HepG2 (cell line): ENCODE data around the gene ACSBG1. TPM values are rescaled to one million over a fixed set of nuclear protein-coding genes. Genes with fewer than 3 reads are reported as not detected.

ENCODE experiments used
- ATAC-seq: fragments of 200-7000 bp; cut with Tn5 transposase; 3 replicates; pipeline ENCODE4 v1.9.1; 2020; ENCODE audit warnings: mild to moderate bottlenecking, moderate library complexity
- BruUV-seq: library from RNA; stranded (reverse); fragments of 400-500 nt; replicated peaks from 2 replicates; lab custom pipeline; 2021; lab: Mats Ljungman, UMichigan
- CTCF ChIA-PET: fragments of 300-600 bp; formaldehyde crosslinking; extraction: SDS; loops from one replicate; lab custom pipeline; 2021; ENCODE audit warnings: low total read pairs, inconsistent platforms, low intra/inter-chr PET ratio; lab: Yijun Ruan, JAX
- POLR2A ChIA-PET: fragments of 350-600 bp; sonication (Branson Sonifier 250); formaldehyde crosslinking; loops from one replicate; lab custom pipeline; 2020; ENCODE audit warnings: antibody characterized with exemption, inconsistent platforms; lab: Yijun Ruan, JAX
- DNase-seq: peaks from one replicate; pipeline ENCODE4 v3.0.0-alpha.2; 2015; ENCODE audit warnings: low spot score
- FAIRE-seq: peaks from 3 replicates; lab custom pipeline; 2011; peaks lifted over from hg19 to GRCh38; lab: Jason Lieb, UNC
- H2AFZ ChIP-seq: one replicate; pipeline ENCODE4 v1.6.1; 2011; ENCODE audit warnings: low read length, inconsistent platforms
- H3K27ac ChIP-seq: fragments of 300-600 bp; 3 replicates; pipeline ENCODE4 v1.8.0; 2011; ENCODE audit warnings: mixed run types, mild to moderate bottlenecking, mixed read lengths, low read length, inconsistent platforms; ENCODE audit not compliant: insufficient read depth; ENCODE audit errors: extremely low read length
- H3K27me3 ChIP-seq, 2 experiments: fragments of 200-600 bp in 1 of 2; 2 replicates in 1 of 2; 3 replicates in 1 of 2; pipeline versions ENCODE4 v1.6.0 to v1.8.0; 2011; ENCODE audit warnings: low read length in 2 of 2, mild to moderate bottlenecking in 2 of 2, moderate library complexity in 2 of 2, inconsistent platforms in 1 of 2; ENCODE audit not compliant: insufficient read depth in 2 of 2, control insufficient read depth in 1 of 2
- H3K36me3 ChIP-seq, 2 experiments: fragments of 200-600 bp in 1 of 2; replicated peaks in 1 of 2; 2 replicates in 1 of 2; 3 replicates in 1 of 2; pipeline versions ENCODE4 v1.5.1 to v1.8.0; 2011; ENCODE audit warnings: low read length in 2 of 2, inconsistent platforms in 1 of 2; ENCODE audit not compliant: insufficient read depth in 2 of 2, control insufficient read depth in 1 of 2
- H3K4me1 ChIP-seq: 2 replicates; pipeline ENCODE4 v1.5.1; 2012; ENCODE audit warnings: low read length, inconsistent platforms; ENCODE audit not compliant: insufficient read depth
- H3K4me2 ChIP-seq: 2 replicates; pipeline ENCODE4 v1.6.0; 2011; ENCODE audit warnings: low read depth, low read length, inconsistent platforms
- H3K4me3 ChIP-seq, 3 experiments: fragments of 200-600 bp in 1 of 3; sonication (generic), shearing (Covaris generic) in 1 of 3; replicated peaks in 1 of 3; 2 replicates each; pipeline ENCODE4 v1.5.1; 2011 to 2016; ENCODE audit warnings: low read length in 3 of 3, inconsistent platforms in 2 of 3, low read depth in 2 of 3, mild to moderate bottlenecking in 2 of 3, control low read depth in 1 of 3, mixed read lengths in 1 of 3; ENCODE audit not compliant: insufficient read depth in 1 of 3
- H3K79me2 ChIP-seq: one replicate; pipeline ENCODE4 v1.6.1; 2011; ENCODE audit warnings: low read length, inconsistent platforms; ENCODE audit not compliant: insufficient read depth
- H3K9ac ChIP-seq: 2 replicates; pipeline ENCODE4 v1.6.0; 2011; ENCODE audit warnings: mild to moderate bottlenecking, low read depth, low read length, inconsistent platforms; ENCODE audit not compliant: insufficient read depth
- H3K9me3 ChIP-seq: 2 replicates; pipeline ENCODE4 v1.5.1; 2012; ENCODE audit warnings: mild to moderate bottlenecking, low read length
- H4K20me1 ChIP-seq: 2 replicates; pipeline ENCODE4 v1.6.0; 2011; ENCODE audit warnings: inconsistent platforms, mild to moderate bottlenecking, low read length, moderate library complexity; ENCODE audit not compliant: insufficient read depth
- AGO2 ChIP-seq: fragments of 200-400 bp; formaldehyde crosslinking; optimal IDR thresholded peaks from 2 replicates; pipeline ENCODE3; 2017; ENCODE audit warnings: mild to moderate bottlenecking, low read depth, low read length, moderate library complexity
- KDM6A ChIP-seq: IDR thresholded peaks from 2 replicates; pipeline ENCODE4 v1.6.1; 2016; ENCODE audit warnings: low read depth
- NFIB ChIP-seq: sonication (generic); formaldehyde crosslinking; IDR thresholded peaks from 2 replicates; pipeline ENCODE4 v1.9.0; 2021; ENCODE audit warnings: missing genetic modification reagents, mild to moderate bottlenecking, borderline replicate concordance
- SMAD1 ChIP-seq: sonication (generic); formaldehyde crosslinking; IDR thresholded peaks from 2 replicates; pipeline ENCODE4 v1.4.0; 2020; ENCODE audit warnings: missing genetic modification reagents, low read depth, mild to moderate bottlenecking, borderline replicate concordance
- ZNF232 ChIP-seq: sonication (generic); formaldehyde crosslinking; IDR thresholded peaks from 2 replicates; pipeline ENCODE4 v1.4.0; 2020; ENCODE audit warnings: missing genetic modification reagents, borderline replicate concordance
- ZNF501 ChIP-seq: sonication (generic); formaldehyde crosslinking; IDR thresholded peaks from 2 replicates; pipeline ENCODE4 v1.5.1; 2020; ENCODE audit warnings: mild to moderate bottlenecking, moderate library complexity, missing genetic modification reagents
- ZNF570 ChIP-seq: sonication (generic); formaldehyde crosslinking; IDR thresholded peaks from 2 replicates; pipeline ENCODE4 v1.4.0; 2020; ENCODE audit warnings: mild to moderate bottlenecking, missing genetic modification reagents, borderline replicate concordance
- WGBS: methylation state at CpG from one replicate; pipeline ENCODE4 v1.1.6; 2017; ENCODE audit warnings: low lambda C conversion rate; 5-methylcytosine and 5-hydroxymethylcytosine counted together
- in situ Hi-C: cut with HindIII; loops from 2 replicates; pipeline ENCODE4 v1.10.0; 2017; ENCODE audit warnings: low pct_unique_long_range_greater_than_20kb; ENCODE audit not compliant: extremely low pct_ligation_motif_present
- intact Hi-C: fragments of 100-400 bp; cut with micrococcal nuclease; formaldehyde crosslinking; loops from one replicate; pipeline ENCODE4 v1.10.0; 2022; ENCODE audit not compliant: unreplicated experiment
- polyA plus RNA-seq, 8 experiments: library from polyadenylated mRNA; depleted of rRNA in 3 of 8; stranded (reverse) in 7 of 8; unstranded in 1 of 8; fragments of >200 nt; fragmentation: Illumina TruSeq in 4 of 8; extraction: Trizol in 4 of 8; gene quantifications; 2 replicates each; pipeline versions ENCODE4 v1.2.1 to v1.2.3, GENCODE V29; 2011 to 2016; ENCODE audit warnings: low read depth in 4 of 8, missing spikeins in 1 of 8, mixed read lengths in 1 of 8; ENCODE audit not compliant: insufficient read depth in 1 of 8
- total RNA-seq, 5 experiments: library from RNA; depleted of rRNA; stranded (reverse); fragments of >200 nt; fragmentation: Illumina TruSeq; extraction: Trizol; gene quantifications; 2 replicates each; pipeline ENCODE4 v1.2.3, GENCODE V29; 2016; ENCODE audit warnings: low read depth in 1 of 5
- TF ChIP-seq, protein P1 (sequence below): sonication (generic); formaldehyde crosslinking; IDR thresholded peaks from 2 replicates; pipeline ENCODE4 v1.5.0; 2020; ENCODE audit warnings: mild to moderate bottlenecking, missing genetic modification reagents, borderline replicate concordance
- TF ChIP-seq, protein P2 (sequence below): sonication (generic); formaldehyde crosslinking; IDR thresholded peaks from 2 replicates; pipeline ENCODE4 v1.8.1; 2023; ENCODE audit warnings: mild to moderate bottlenecking, inconsistent platforms, moderate library complexity, missing genetic modification reagents, borderline replicate concordance
- TF ChIP-seq, protein P3 (sequence below): sonication (generic); formaldehyde crosslinking; IDR thresholded peaks from 2 replicates; pipeline ENCODE4 v1.4.0; 2020; ENCODE audit warnings: low read depth, mild to moderate bottlenecking, missing genetic modification reagents

ACSBG1 gene
- total and polyA plus RNA-seq, 2 of the 13 experiments (the other 11 are each of a cell fraction or from before 2014, with no cell fraction given): 0.35 to 0.81 TPM

DNA sequence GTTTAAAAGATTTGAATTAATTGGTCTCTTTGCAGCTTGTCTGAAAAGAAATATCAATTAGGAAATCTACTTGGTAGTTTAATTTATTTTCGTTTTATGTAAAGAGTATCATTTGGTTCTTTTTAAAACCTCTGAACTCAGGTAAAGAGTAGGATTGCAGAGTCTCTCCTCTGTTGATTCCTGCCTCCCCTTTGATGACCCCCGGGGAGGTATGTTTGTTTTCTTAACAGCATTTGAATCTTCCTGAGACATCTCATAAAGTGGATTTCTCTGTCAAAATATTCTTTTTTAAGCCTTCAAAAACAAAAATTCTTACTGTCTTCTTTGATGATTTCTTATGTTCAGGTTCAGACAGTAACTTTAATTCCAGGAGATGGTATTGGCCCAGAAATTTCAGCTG, 77.2 kb downstream of the ACSBG1 start:
- intact Hi-C loops: no loop called here
- no peak for FAIRE-seq
- in situ Hi-C loops: no loop called here

DNA sequence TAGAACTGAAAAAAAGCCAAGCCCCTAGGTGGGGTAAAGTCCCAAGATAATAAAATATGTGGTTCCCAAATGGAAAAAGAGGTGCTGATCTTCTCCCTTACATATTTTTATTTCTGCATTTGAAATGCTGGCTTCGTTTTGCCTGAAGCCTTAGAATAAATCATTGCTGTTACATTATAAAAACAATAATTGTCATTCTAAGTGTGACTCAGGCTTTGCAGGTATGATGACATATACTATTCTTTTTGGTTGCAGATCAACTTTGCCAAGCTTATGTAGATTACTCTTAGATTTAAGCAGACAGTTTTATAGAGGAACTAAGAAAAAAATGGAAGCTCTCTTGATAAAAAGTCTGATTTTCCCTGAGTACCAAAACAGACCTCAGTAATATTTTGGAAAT, 77.7 kb downstream of the ACSBG1 start:
- FAIRE-seq (no peak), ATAC-seq (no peak), DNase-seq (no peak)
- Histone ChIP-seq H3K4me2 (no peak overlapping the region), H2AFZ (no peak overlapping the region), H3K9ac (no peak overlapping the region), H3K9me3 (no peaks in the 10 kb centered on the region), H3K4me1 (no peaks in the 10 kb centered on the region), H4K20me1 (no peaks in the 10 kb centered on the region), H3K27me3 (no peaks in the 10 kb centered on the region), H3K79me2 (peaks cover 6% of the 10 kb centered on the region), H3K36me3 (peaks cover 5 to 27% of the 10 kb centered on the region in 2 experiments), H3K4me3 (no peak overlapping the region), H3K27ac (no peak overlapping the region)
- CTCF ChIA-PET: no interaction called here
- intact Hi-C loops (no loop called here), in situ Hi-C loops (no loop called here)
- no TSS peak for BruUV-seq
- 89% methylated on average over 1 of the region's 1 CpG for WGBS
- POLR2A ChIA-PET: no interaction called here
- TF ChIP-seq, protein P1, sequence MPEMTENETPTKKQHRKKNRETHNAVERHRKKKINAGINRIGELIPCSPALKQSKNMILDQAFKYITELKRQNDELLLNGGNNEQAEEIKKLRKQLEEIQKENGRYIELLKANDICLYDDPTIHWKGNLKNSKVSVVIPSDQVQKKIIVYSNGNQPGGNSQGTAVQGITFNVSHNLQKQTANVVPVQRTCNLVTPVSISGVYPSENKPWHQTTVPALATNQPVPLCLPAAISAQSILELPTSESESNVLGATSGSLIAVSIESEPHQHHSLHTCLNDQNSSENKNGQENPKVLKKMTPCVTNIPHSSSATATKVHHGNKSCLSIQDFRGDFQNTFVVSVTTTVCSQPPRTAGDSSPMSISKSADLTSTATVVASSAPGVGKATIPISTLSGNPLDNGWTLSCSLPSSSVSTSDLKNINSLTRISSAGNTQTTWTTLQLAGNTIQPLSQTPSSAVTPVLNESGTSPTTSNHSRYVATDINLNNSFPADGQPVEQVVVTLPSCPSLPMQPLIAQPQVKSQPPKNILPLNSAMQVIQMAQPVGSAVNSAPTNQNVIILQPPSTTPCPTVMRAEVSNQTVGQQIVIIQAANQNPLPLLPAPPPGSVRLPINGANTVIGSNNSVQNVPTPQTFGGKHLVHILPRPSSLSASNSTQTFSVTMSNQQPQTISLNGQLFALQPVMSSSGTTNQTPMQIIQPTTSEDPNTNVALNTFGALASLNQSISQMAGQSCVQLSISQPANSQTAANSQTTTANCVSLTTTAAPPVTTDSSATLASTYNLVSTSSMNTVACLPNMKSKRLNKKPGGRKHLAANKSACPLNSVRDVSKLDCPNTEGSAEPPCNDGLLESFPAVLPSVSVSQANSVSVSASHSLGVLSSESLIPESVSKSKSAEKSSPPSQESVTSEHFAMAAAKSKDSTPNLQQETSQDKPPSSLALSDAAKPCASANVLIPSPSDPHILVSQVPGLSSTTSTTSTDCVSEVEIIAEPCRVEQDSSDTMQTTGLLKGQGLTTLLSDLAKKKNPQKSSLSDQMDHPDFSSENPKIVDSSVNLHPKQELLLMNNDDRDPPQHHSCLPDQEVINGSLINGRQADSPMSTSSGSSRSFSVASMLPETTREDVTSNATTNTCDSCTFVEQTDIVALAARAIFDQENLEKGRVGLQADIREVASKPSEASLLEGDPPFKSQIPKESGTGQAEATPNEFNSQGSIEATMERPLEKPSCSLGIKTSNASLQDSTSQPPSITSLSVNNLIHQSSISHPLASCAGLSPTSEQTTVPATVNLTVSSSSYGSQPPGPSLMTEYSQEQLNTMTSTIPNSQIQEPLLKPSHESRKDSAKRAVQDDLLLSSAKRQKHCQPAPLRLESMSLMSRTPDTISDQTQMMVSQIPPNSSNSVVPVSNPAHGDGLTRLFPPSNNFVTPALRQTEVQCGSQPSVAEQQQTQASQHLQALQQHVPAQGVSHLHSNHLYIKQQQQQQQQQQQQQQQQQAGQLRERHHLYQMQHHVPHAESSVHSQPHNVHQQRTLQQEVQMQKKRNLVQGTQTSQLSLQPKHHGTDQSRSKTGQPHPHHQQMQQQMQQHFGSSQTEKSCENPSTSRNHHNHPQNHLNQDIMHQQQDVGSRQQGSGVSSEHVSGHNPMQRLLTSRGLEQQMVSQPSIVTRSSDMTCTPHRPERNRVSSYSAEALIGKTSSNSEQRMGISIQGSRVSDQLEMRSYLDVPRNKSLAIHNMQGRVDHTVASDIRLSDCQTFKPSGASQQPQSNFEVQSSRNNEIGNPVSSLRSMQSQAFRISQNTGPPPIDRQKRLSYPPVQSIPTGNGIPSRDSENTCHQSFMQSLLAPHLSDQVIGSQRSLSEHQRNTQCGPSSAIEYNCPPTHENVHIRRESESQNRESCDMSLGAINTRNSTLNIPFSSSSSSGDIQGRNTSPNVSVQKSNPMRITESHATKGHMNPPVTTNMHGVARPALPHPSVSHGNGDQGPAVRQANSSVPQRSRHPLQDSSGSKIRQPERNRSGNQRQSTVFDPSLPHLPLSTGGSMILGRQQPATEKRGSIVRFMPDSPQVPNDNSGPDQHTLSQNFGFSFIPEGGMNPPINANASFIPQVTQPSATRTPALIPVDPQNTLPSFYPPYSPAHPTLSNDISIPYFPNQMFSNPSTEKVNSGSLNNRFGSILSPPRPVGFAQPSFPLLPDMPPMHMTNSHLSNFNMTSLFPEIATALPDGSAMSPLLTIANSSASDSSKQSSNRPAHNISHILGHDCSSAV (CRISPR knock-in tag): no peak
- TF ChIP-seq ZNF232 (CRISPR knock-in tag) (no peak), KDM6A (CRISPR knock-in tag) (no peak), SMAD1 (CRISPR knock-in tag) (no peak)

More for the DNA sequence above, 77.2 kb downstream of the ACSBG1 start:
- no peak overlapping the region for H3K4me2 ChIP-seq
- no peak overlapping the region for H3K4me3 ChIP-seq
- H4K20me1 ChIP-seq: no peaks in the 10 kb centered on the region
- peaks cover 6 to 33% of the 10 kb centered on the region in 2 experiments for H3K36me3 ChIP-seq
- H2AFZ ChIP-seq: no peak overlapping the region
- BruUV-seq: no TSS peak
- CTCF ChIA-PET: no interaction called here
- no peak overlapping the region for H3K9ac ChIP-seq
- WGBS: 51% methylated on average over 2 of the region's 2 CpGs
- H3K4me1 ChIP-seq: no peaks in the 10 kb centered on the region
- no peak overlapping the region for H3K27ac ChIP-seq
- H3K9me3 ChIP-seq: no peaks in the 10 kb centered on the region
- TF ChIP-seq, protein P2, sequence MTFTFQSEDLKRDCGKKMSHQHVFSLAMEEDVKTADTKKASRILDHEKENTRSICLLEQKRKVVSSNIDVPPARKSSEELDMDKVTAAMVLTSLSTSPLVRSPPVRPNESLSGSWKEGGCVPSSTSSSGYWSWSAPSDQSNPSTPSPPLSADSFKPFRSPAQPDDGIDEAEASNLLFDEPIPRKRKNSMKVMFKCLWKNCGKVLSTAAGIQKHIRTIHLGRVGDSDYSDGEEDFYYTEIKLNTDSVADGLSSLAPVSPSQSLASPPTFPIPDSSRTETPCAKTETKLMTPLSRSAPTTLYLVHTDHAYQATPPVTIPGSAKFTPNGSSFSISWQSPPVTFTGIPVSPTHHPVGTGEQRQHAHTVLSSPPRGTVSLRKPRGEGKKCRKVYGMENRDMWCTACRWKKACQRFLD (CRISPR knock-in tag): no peak
- no peak for TF ChIP-seq NFIB (CRISPR knock-in tag)
- TF ChIP-seq AGO2: no peak
- TF ChIP-seq, protein P3, sequence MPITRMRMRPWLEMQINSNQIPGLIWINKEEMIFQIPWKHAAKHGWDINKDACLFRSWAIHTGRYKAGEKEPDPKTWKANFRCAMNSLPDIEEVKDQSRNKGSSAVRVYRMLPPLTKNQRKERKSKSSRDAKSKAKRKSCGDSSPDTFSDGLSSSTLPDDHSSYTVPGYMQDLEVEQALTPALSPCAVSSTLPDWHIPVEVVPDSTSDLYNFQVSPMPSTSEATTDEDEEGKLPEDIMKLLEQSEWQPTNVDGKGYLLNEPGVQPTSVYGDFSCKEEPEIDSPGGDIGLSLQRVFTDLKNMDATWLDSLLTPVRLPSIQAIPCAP (CRISPR knock-in tag): no peak
- TF ChIP-seq ZNF501 (CRISPR knock-in tag): no peak
- no peak for TF ChIP-seq ZNF570 (CRISPR knock-in tag)
- TF ChIP-seq, all 625 proteins: peak for 0
- DNase-seq (no peak), ATAC-seq (no peak)
- Histone ChIP-seq H3K79me2 (peaks cover 6% of the 10 kb centered on the region), H3K27me3 (no peaks in the 10 kb centered on the region)
- POLR2A ChIA-PET: no interaction called here
